ENCODE data around the gene ATAD1.

ATAD1 gene

GRCh38 chr10:87845624-87845998 is 27.6 kb upstream of the ATAD1 start:
- Histone ChIP-seq H3K4me2 (ENCODE audit: low read length) (no peak overlapping the region), H3K36me3 (replicated peaks; ENCODE audit: low read depth, low read length) (no peaks in the 10 kb centered on the region), H4K20me1 (ENCODE audit: insufficient read depth, low read length) (no peaks in the 10 kb centered on the region), H2AFZ (ENCODE audit: low read depth, low read length) (no peak overlapping the region), H3K27ac (ENCODE audit: low read length) (no peak overlapping the region), H3K27me3 (ENCODE audit: low read depth, low read length) (no peaks in the 10 kb centered on the region), H3K79me2 (ENCODE audit: low read length) (no peaks in the 10 kb centered on the region), H3K9me3 (ENCODE audit: insufficient read depth, low read length) (no peaks in the 10 kb centered on the region), H3K9ac (ENCODE audit: low read length) (no peak overlapping the region), H3K4me3 (ENCODE audit: low read length) (no peak overlapping the region), H3K4me1 (ENCODE audit: low read length) (peaks cover 5% of the 10 kb centered on the region)
- no peak for TF ChIP-seq EZH2phosphoT487 (IDR thresholded peaks at IDR 0.05; ENCODE audit: low read depth)

- Histone ChIP-seq H3K4me1 (ENCODE audit: low read length) (peaks cover 5% of the 10 kb centered on the region), H3K36me3 (replicated peaks; ENCODE audit: low read depth, low read length) (no peaks in the 10 kb centered on the region), H3K27me3 (ENCODE audit: low read depth, low read length) (no peaks in the 10 kb centered on the region), H2AFZ (ENCODE audit: low read depth, low read length) (no peak overlapping the region), H3K4me3 (ENCODE audit: low read length) (no peak overlapping the region), H3K27ac (ENCODE audit: low read length) (no peak overlapping the region), H4K20me1 (ENCODE audit: insufficient read depth, low read length) (no peaks in the 10 kb centered on the region), H3K79me2 (ENCODE audit: low read length) (no peaks in the 10 kb centered on the region), H3K9me3 (ENCODE audit: insufficient read depth, low read length) (no peaks in the 10 kb centered on the region), H3K4me2 (ENCODE audit: low read length) (no peak overlapping the region), H3K9ac (ENCODE audit: low read length) (no peak overlapping the region)
- TF ChIP-seq EZH2phosphoT487 (IDR thresholded peaks at IDR 0.05; ENCODE audit: low read depth) (no peak), CTCF (IDR thresholded peaks at IDR 0.05; ENCODE audit: low read depth, low read length) (no peak)
Measured at GRCh38 chr10:87844837-87845623, 27.0 kb upstream of the ATAD1 start.

- Histone ChIP-seq H3K36me3 (replicated peaks; ENCODE audit: low read depth, low read length) (no peaks in the 10 kb centered on the region), H3K9ac (ENCODE audit: low read length) (no peak overlapping the region), H3K27ac (ENCODE audit: low read length) (no peak overlapping the region), H3K9me3 (ENCODE audit: insufficient read depth, low read length) (no peaks in the 10 kb centered on the region), H3K4me3 (ENCODE audit: low read length) (no peak overlapping the region), H3K4me1 (ENCODE audit: low read length) (peaks cover 11% of the 10 kb centered on the region), H3K79me2 (ENCODE audit: low read length) (no peaks in the 10 kb centered on the region), H3K27me3 (ENCODE audit: low read depth, low read length) (no peaks in the 10 kb centered on the region), H3K4me2 (ENCODE audit: low read length) (no peak overlapping the region), H2AFZ (ENCODE audit: low read depth, low read length) (no peak overlapping the region), H4K20me1 (ENCODE audit: insufficient read depth, low read length) (no peaks in the 10 kb centered on the region)
- TF ChIP-seq EZH2phosphoT487 (IDR thresholded peaks at IDR 0.05; ENCODE audit: low read depth) (no peak), CTCF (IDR thresholded peaks at IDR 0.05; ENCODE audit: low read depth, low read length) (no peak)
Measured at GRCh38 chr10:87843714-87844113, 25.7 kb upstream of the ATAD1 start.

- H2AFZ ChIP-seq (ENCODE audit: low read depth, low read length), result no peak overlapping the region
- H4K20me1 ChIP-seq (ENCODE audit: insufficient read depth, low read length), result no peaks in the 10 kb centered on the region
- no peaks in the 10 kb centered on the region for H3K79me2 ChIP-seq (ENCODE audit: low read length)
- no peak overlapping the region for H3K9ac ChIP-seq (ENCODE audit: low read length)
- TF ChIP-seq EZH2phosphoT487 (IDR thresholded peaks at IDR 0.05; ENCODE audit: low read depth) (no peak), CTCF (IDR thresholded peaks at IDR 0.05; ENCODE audit: low read depth, low read length) (no peak)
- no peak overlapping the region for H3K27ac ChIP-seq (ENCODE audit: low read length)
- H3K27me3 ChIP-seq (ENCODE audit: low read depth, low read length), result no peaks in the 10 kb centered on the region
- H3K9me3 ChIP-seq (ENCODE audit: insufficient read depth, low read length), result no peaks in the 10 kb centered on the region
- no peaks in the 10 kb centered on the region for H3K36me3 ChIP-seq (replicated peaks; ENCODE audit: low read depth, low read length)
- H3K4me1 ChIP-seq (ENCODE audit: low read length), result peaks cover 19% of the 10 kb centered on the region
- no peak overlapping the region for H3K4me2 ChIP-seq (ENCODE audit: low read length)
- no peak overlapping the region for H3K4me3 ChIP-seq (ENCODE audit: low read length)
Measured at GRCh38 chr10:87842776-87843497, 24.9 kb upstream of the ATAD1 start.
